ENCODE measurements around the gene EFHD2.

The EFHD2 gene

DNA sequence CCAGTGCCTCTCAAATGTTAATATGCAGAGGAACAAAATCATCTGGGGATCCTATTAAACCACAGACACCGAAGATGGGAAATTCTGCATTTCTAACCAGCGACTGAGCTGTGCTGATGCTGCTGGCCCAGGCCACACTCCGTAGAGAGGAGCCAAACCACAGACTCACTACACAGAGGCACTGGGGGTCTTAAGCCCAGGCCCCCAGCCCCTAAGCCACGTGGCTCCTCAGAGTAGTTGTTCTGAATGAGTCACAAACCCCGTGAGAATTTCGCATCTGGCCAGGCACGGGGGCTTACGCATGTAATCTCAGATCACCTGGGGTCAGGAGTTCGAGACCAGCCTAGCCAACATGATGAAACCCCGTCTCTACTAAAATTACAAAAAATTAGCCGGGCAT lies 44.0 kb downstream of the EFHD2 start:
- Histone ChIP-seq H3K27me3 (ENCODE audit: insufficient read depth, low read depth) (no peaks in the 10 kb centered on the region), H3K79me2 (ENCODE audit: insufficient read depth, low read depth) (no peaks in the 10 kb centered on the region), H2AFZ (ENCODE audit: low read depth) (no peak overlapping the region), H3K4me2 (no peak overlapping the region), H3K4me1 (ENCODE audit: low read depth, poor library complexity, severe bottlenecking) (no peaks in the 10 kb centered on the region), H3K9ac (no peak overlapping the region), H3K27ac (no peak overlapping the region), H4K20me1 (ENCODE audit: insufficient read depth) (no peaks in the 10 kb centered on the region), H3K4me3 (IDR thresholded peaks at IDR 0.05; ENCODE audit: insufficient read depth, low read depth, low read length) (no peak overlapping the region), H3K36me3 (ENCODE audit: insufficient read depth) (no peaks in the 10 kb centered on the region)
- TF ChIP-seq, protein P1, sequence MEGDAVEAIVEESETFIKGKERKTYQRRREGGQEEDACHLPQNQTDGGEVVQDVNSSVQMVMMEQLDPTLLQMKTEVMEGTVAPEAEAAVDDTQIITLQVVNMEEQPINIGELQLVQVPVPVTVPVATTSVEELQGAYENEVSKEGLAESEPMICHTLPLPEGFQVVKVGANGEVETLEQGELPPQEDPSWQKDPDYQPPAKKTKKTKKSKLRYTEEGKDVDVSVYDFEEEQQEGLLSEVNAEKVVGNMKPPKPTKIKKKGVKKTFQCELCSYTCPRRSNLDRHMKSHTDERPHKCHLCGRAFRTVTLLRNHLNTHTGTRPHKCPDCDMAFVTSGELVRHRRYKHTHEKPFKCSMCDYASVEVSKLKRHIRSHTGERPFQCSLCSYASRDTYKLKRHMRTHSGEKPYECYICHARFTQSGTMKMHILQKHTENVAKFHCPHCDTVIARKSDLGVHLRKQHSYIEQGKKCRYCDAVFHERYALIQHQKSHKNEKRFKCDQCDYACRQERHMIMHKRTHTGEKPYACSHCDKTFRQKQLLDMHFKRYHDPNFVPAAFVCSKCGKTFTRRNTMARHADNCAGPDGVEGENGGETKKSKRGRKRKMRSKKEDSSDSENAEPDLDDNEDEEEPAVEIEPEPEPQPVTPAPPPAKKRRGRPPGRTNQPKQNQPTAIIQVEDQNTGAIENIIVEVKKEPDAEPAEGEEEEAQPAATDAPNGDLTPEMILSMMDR (conservative IDR thresholded peaks at IDR 0.05; ENCODE audit: low read depth, low read length), result no peak

DNA sequence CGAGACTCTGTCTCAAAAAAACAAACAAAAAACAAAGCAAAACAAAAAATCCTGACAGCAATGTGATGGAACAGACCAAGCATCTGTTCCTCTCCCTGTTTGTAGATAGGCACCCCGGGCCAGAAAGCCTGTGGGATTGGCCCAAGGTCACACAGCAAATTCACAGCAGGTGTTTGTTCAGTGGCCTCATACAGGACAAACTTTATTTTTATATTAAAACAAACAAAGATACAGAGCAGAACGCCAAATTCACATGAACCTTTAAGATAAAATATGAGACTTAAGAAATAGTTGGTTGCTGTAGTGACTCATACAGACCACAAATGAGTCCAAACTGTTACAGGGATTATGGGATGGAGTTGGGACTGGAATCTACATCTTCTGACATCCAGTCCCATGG lies 44.6 kb downstream of the EFHD2 start:
- Histone ChIP-seq H3K4me3 (IDR thresholded peaks at IDR 0.05; ENCODE audit: insufficient read depth, low read depth, low read length) (no peak overlapping the region), H3K4me2 (no peak overlapping the region), H3K9ac (no peak overlapping the region), H3K27me3 (ENCODE audit: insufficient read depth, low read depth) (no peaks in the 10 kb centered on the region), H4K20me1 (ENCODE audit: insufficient read depth) (no peaks in the 10 kb centered on the region), H3K4me1 (ENCODE audit: low read depth, poor library complexity, severe bottlenecking) (no peaks in the 10 kb centered on the region), H3K79me2 (ENCODE audit: insufficient read depth, low read depth) (no peaks in the 10 kb centered on the region), H2AFZ (ENCODE audit: low read depth) (no peak overlapping the region), H3K36me3 (ENCODE audit: insufficient read depth) (no peaks in the 10 kb centered on the region), H3K27ac (no peak overlapping the region)
- TF ChIP-seq, protein P1 (conservative IDR thresholded peaks at IDR 0.05; ENCODE audit: low read depth, low read length), result no peak

DNA sequence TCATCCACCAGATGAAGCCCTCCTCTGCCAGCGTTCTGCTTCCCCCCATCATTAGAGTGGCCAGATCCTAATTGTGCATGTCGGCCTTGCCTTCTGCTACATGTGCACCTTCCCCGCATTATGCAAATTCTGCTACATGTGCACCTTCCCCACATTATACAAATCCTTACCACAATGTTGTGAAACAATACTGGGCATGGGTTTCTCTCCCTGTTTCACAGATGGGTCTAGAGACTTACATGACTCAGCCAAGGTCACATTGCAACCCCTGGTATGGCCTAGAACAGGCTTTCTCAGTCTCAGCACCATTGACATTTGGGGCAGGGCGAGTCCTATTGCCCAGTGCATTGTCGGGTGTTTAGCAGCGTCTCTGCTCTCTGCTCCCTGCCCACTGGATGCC lies 45.8 kb downstream of the EFHD2 start:
- no peak overlapping the region for H3K4me2 ChIP-seq
- H2AFZ ChIP-seq (ENCODE audit: low read depth), result no peak overlapping the region
- no peaks in the 10 kb centered on the region for H3K36me3 ChIP-seq (ENCODE audit: insufficient read depth)
- H3K9ac ChIP-seq, result no peak overlapping the region
- H4K20me1 ChIP-seq (ENCODE audit: insufficient read depth), result no peaks in the 10 kb centered on the region
- no peak overlapping the region for H3K4me3 ChIP-seq (IDR thresholded peaks at IDR 0.05; ENCODE audit: insufficient read depth, low read depth, low read length)
- H3K27me3 ChIP-seq (ENCODE audit: insufficient read depth, low read depth), result no peaks in the 10 kb centered on the region
- H3K4me1 ChIP-seq (ENCODE audit: low read depth, poor library complexity, severe bottlenecking), result no peaks in the 10 kb centered on the region
- H3K79me2 ChIP-seq (ENCODE audit: insufficient read depth, low read depth), result no peaks in the 10 kb centered on the region
- H3K27ac ChIP-seq, result no peak overlapping the region
- TF ChIP-seq, protein P1 (conservative IDR thresholded peaks at IDR 0.05; ENCODE audit: low read depth, low read length), result no peak

DNA sequence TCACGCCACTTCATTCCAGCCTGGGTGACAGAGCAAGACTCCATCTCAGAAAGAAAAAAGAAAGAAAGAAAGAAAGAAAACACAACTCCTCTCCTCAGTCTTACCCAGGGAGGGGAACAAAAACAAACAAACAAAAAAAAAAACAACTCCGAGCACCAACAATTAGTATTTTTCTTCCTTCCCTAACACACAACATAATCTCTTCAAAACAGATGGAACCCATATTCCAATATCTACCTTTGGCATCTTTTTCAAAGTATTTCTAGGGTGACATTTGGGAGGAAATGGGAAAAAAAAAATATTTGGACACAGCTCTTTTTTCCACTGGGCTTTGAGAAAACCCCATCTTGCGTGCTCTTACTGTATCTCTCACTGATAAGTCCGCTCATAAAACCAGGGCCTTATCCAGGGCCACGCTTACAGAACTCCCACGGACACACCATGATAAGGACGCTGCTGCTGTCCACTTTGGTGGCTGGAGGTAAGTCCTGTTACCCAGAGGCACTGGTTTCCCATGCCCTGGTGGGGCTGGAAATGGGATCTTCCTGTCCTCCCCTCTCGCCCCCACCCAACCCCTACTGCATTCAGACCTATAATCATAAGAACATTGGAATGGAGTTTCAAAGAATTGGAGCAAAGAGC lies 46.7 kb downstream of the EFHD2 start, which contains the start of gene CELA2A:
Gene CELA2A (plus strand): TSS at position 420 of the 642 bp plus-strand sequence. CDS start 22 bp downstream, at position 442.
- Histone ChIP-seq H3K27ac (no peak within 1 kb of the TSS), H3K9ac (no peak within 1 kb of the TSS), H3K27me3 (ENCODE audit: insufficient read depth, low read depth) (no peaks in the 10 kb centered on the region), H3K4me3 (IDR thresholded peaks at IDR 0.05; ENCODE audit: insufficient read depth, low read depth, low read length) (no peak within 1 kb of the TSS), H3K79me2 (ENCODE audit: insufficient read depth, low read depth) (no peaks in the 10 kb centered on the region), H2AFZ (ENCODE audit: low read depth) (no peak within 1 kb of the TSS), H3K36me3 (ENCODE audit: insufficient read depth) (no peaks in the 10 kb centered on the region), H3K4me2 (no peak within 1 kb of the TSS), H3K4me1 (ENCODE audit: low read depth, poor library complexity, severe bottlenecking) (no peaks in the 10 kb centered on the region), H4K20me1 (ENCODE audit: insufficient read depth) (no peaks in the 10 kb centered on the region)
- TF ChIP-seq, protein P1 (conservative IDR thresholded peaks at IDR 0.05; ENCODE audit: low read depth, low read length), result no peak

All from KMS-11 (cell line).